K562 (cell line): ENCODE data around the gene OMP. TPM values are rescaled to one million over a fixed set of nuclear protein-coding genes. Genes with fewer than 3 reads are reported as not detected.

Experiments
- ATAC-seq: fragments of 200-7000 bp; cut with Tn5 transposase; 3 replicates; pipeline ENCODE4 v1.9.1; 2020; ENCODE audit warnings: moderate library complexity
- BruUV-seq: library from RNA; stranded (reverse); fragments of 400-500 nt; replicated peaks from 2 replicates; lab custom pipeline; 2021; lab: Mats Ljungman, UMichigan
- CTCF ChIA-PET: fragments of 300-600 bp; formaldehyde crosslinking; extraction: SDS; loops from one replicate; lab custom pipeline; 2021; ENCODE audit warnings: low intra/inter-chr PET ratio; lab: Yijun Ruan, JAX
- POLR2A ChIA-PET: fragments of 300-600, 350-650 bp; sonication (Branson Sonifier 250); formaldehyde crosslinking; extraction: SDS; loops from one replicate; lab custom pipeline; 2021; ENCODE audit warnings: antibody characterized with exemption, inconsistent platforms; lab: Yijun Ruan, JAX
- DNase-seq, 4 experiments: peaks; one replicate each; pipeline versions ENCODE4 v3.0.0 to v3.0.0-alpha.2; 2011 to 2018; ENCODE audit warnings: low spot score in 3 of 4, mixed read lengths in 3 of 4; ENCODE audit errors: extremely low read depth in 1 of 4
- FAIRE-seq: peaks from 2 replicates; lab custom pipeline; 2011; peaks lifted over from hg19 to GRCh38; lab: Jason Lieb, UNC
- H2AFZ ChIP-seq: 2 replicates; pipeline ENCODE4 v1.6.0; 2011; ENCODE audit warnings: low read depth, low read length, control low read depth, inconsistent platforms
- H3K27ac ChIP-seq: fragments of 200-600 bp; 3 replicates; pipeline ENCODE4 v1.8.0; 2011; ENCODE audit warnings: low read depth, mild to moderate bottlenecking, control low read depth, inconsistent platforms, low read length, moderate library complexity, mixed read lengths; ENCODE audit errors: extremely low read depth
- H3K27me3 ChIP-seq, 2 experiments: fragments of 300-600 bp in 1 of 2; 2 replicates in 1 of 2; 3 replicates in 1 of 2; pipeline versions ENCODE4 v1.6.0 to v1.8.0; 2011; ENCODE audit warnings: inconsistent platforms in 2 of 2, low read length in 2 of 2, mild to moderate bottlenecking in 1 of 2, mixed read lengths in 1 of 2, moderate library complexity in 1 of 2; ENCODE audit not compliant: control insufficient read depth in 2 of 2, insufficient read depth in 2 of 2
- H3K36me3 ChIP-seq: fragments of 300-600 bp; 3 replicates; pipeline ENCODE4 v1.8.0; 2011; ENCODE audit warnings: mild to moderate bottlenecking, low read length, inconsistent platforms; ENCODE audit not compliant: control insufficient read depth, insufficient read depth
- H3K4me1 ChIP-seq, 2 experiments: fragments of 200-600 bp in 1 of 2; replicated peaks in 1 of 2; 2 replicates in 1 of 2; 3 replicates in 1 of 2; pipeline versions ENCODE4 v1.5.1 to v1.8.0; 2011; ENCODE audit warnings: inconsistent platforms in 2 of 2, low read length in 2 of 2, mild to moderate bottlenecking in 1 of 2, mixed read lengths in 1 of 2, moderate library complexity in 1 of 2; ENCODE audit not compliant: control insufficient read depth in 2 of 2, insufficient read depth in 2 of 2
- H3K4me2 ChIP-seq: 2 replicates; pipeline ENCODE4 v1.6.1; 2011; ENCODE audit warnings: low read length, control low read depth, inconsistent platforms, mixed read lengths; ENCODE audit not compliant: insufficient read depth
- H3K4me3 ChIP-seq: fragments of 200-600 bp; sonication (generic), shearing (Covaris generic); 2 replicates; pipeline ENCODE4 v1.5.1; 2016; ENCODE audit warnings: control low read depth, inconsistent platforms
- H3K79me2 ChIP-seq: fragments of 200-600 bp; 3 replicates; pipeline ENCODE4 v1.8.0; 2011; ENCODE audit warnings: low read length, inconsistent platforms; ENCODE audit not compliant: control insufficient read depth, insufficient read depth
- H3K9ac ChIP-seq, 2 experiments: 2 replicates each; pipeline versions ENCODE4 v1.6.0 to v1.6.1; 2011; ENCODE audit warnings: low read depth in 2 of 2, low read length in 2 of 2, control low read depth in 1 of 2, inconsistent platforms in 1 of 2, mild to moderate bottlenecking in 1 of 2, mixed read lengths in 1 of 2; ENCODE audit not compliant: insufficient read depth in 1 of 2
- H3K9me1 ChIP-seq: one replicate; pipeline ENCODE4 v1.6.0; 2011; ENCODE audit warnings: inconsistent platforms, mild to moderate bottlenecking, low read length, moderate library complexity; ENCODE audit not compliant: control insufficient read depth, insufficient read depth
- H3K9me3 ChIP-seq: replicated peaks from 2 replicates; pipeline ENCODE4 v1.5.1; 2011; ENCODE audit warnings: low read depth, low read length, inconsistent platforms; ENCODE audit not compliant: control insufficient read depth, insufficient read depth
- H4K20me1 ChIP-seq: replicated peaks from 2 replicates; pipeline ENCODE4 v1.6.1; 2011; ENCODE audit warnings: low read length, inconsistent platforms, mixed read lengths; ENCODE audit not compliant: control insufficient read depth, insufficient read depth
- ARID1B ChIP-seq: fragments of 450-650 bp; IDR thresholded peaks from 2 replicates; pipeline ENCODE4 v1.6.1; 2016; ENCODE audit warnings: antibody characterized with exemption, mild to moderate bottlenecking, inconsistent platforms
- FOXP1 ChIP-seq: sonication (generic); formaldehyde crosslinking; IDR thresholded peaks from 2 replicates; pipeline ENCODE4 v1.8.0; 2022; ENCODE audit warnings: mild to moderate bottlenecking, missing genetic modification reagents
- MYBL2 ChIP-seq, 2 experiments: fragments of 450-650 bp in 1 of 2; sonication (generic) in 1 of 2; formaldehyde crosslinking in 1 of 2; IDR thresholded peaks; 2 replicates each; pipeline versions ENCODE4 v1.6.1 to v1.8.1; 2017 to 2022; ENCODE audit warnings: borderline replicate concordance in 1 of 2, inconsistent platforms in 1 of 2, low read depth in 1 of 2, mild to moderate bottlenecking in 1 of 2, missing genetic modification reagents in 1 of 2, moderate library complexity in 1 of 2
- NR2F6 ChIP-seq: fragments of 450-650 bp; formaldehyde crosslinking; IDR thresholded peaks from 2 replicates; pipeline ENCODE4 v1.4.0; 2020; ENCODE audit warnings: mild to moderate bottlenecking
- PHF21A ChIP-seq: fragments of 450-650 bp; IDR thresholded peaks from 2 replicates; pipeline ENCODE4 v1.6.1; 2017; ENCODE audit warnings: low read depth, borderline replicate concordance
- POLR2A ChIP-seq: fragments of 450-650 bp; conservative IDR thresholded peaks from 2 replicates; pipeline ENCODE4 v1.6.1; 2016
- PTTG1 ChIP-seq: fragments of 450-650 bp; IDR thresholded peaks from 2 replicates; pipeline ENCODE4 v1.6.1; 2016; ENCODE audit warnings: low read depth, mild to moderate bottlenecking, missing genetic modification characterization, missing compliant biosample characterization
- ZKSCAN3 ChIP-seq: fragments of 250-450 bp; sonication (Bioruptor Pico); IDR thresholded peaks from 2 replicates; pipeline ENCODE4 v1.4.0; 2020
- WGBS: fragments of 100-300 bp; shearing (Covaris generic); methylation state at CpG from one replicate; pipeline ENCODE4 v1.1.6; 2016; ENCODE audit warnings: low coverage, mixed read lengths; ENCODE audit not compliant: insufficient coverage; ENCODE audit errors: missing lambda C conversion rate; 5-methylcytosine and 5-hydroxymethylcytosine counted together
- in situ Hi-C: fragments of 300-500 bp; cut with MboI; formaldehyde crosslinking; loops from 4 replicates; pipeline ENCODE4 v1.15.0; 2018; ENCODE audit warnings: inconsistent platforms, mixed read lengths
- intact Hi-C: fragments of 100-400 bp; cut with micrococcal nuclease; formaldehyde crosslinking; loops from 2 replicates; pipeline ENCODE4 v1.14.2; 2022
- polyA plus RNA-seq, 8 experiments: library from polyadenylated mRNA; depleted of rRNA in 4 of 8; stranded (reverse) in 5 of 8; unstranded in 3 of 8; fragments of >200 nt; fragmentation: Nextera tagmentation in 2 of 8; fragmentation: Illumina TruSeq in 1 of 8; extraction: Ambion mirVana in 2 of 8; extraction: Trizol in 1 of 8; gene quantifications; 2 replicates each; pipeline versions ENCODE4 v1.2.1 to v1.2.3, GENCODE V29; 2011 to 2014; ENCODE audit warnings: inconsistent platforms in 1 of 8, missing spikeins in 1 of 8
- total RNA-seq, 7 experiments: library from RNA; depleted of rRNA in 6 of 7; stranded (reverse); fragments of >200 nt in 6 of 7; fragmentation: Illumina TruSeq in 2 of 7; extraction: Trizol in 2 of 7; gene quantifications; 2 replicates each; pipeline versions ENCODE4 v1.2.1 to v1.2.3, GENCODE V29; 2011 to 2021; ENCODE audit warnings: low replicate concordance in 1 of 7
- TF ChIP-seq, protein P1 (sequence below): fragments of 450-650 bp; IDR thresholded peaks from 2 replicates; pipeline ENCODE4 v1.6.1; 2016; ENCODE audit warnings: low read depth, mild to moderate bottlenecking, moderate library complexity
- TF ChIP-seq, protein P2 (sequence below), 2 experiments: fragments of 250-450 bp in 1 of 2; fragments of 450-650 bp in 1 of 2; sonication (Bioruptor Pico) in 1 of 2; IDR thresholded peaks; 2 replicates each; pipeline versions ENCODE4 v1.6.1 to v1.8.0; 2016 to 2021; ENCODE audit warnings: mild to moderate bottlenecking in 2 of 2, moderate library complexity in 2 of 2, missing compliant biosample characterization in 1 of 2, missing genetic modification characterization in 1 of 2

OMP gene
- total and polyA plus RNA-seq, 9 of the 15 experiments (the other 6 are each of a cell fraction or from before 2014, with no cell fraction given) = not detected

- 1% methylated on average over 8 of the region's 8 CpGs for WGBS
- no peak for ATAC-seq
- BruUV-seq = no TSS peak
- no peak overlapping the region for H2AFZ ChIP-seq
- H4K20me1 ChIP-seq = peaks cover 18% of the 10 kb centered on the region; the same call in 1 of the 2 replicates
- FAIRE-seq = no peak
- H3K4me1 ChIP-seq = peaks cover 0 to 15% of the 10 kb centered on the region in 2 experiments; a peak in 1 of 5 replicates
- no peak overlapping the region for H3K9ac ChIP-seq
- no peak overlapping the region for H3K27ac ChIP-seq
- H3K9me3 ChIP-seq = no peaks in the 10 kb centered on the region
- ChIA-PET POLR2A (interaction anchor here (0.6 kb wide), 1 partner anchor 922 kb away, joined by 3 read pairs; no protein-coding TSS in a partner anchor), CTCF (no interaction called here)
- H3K27me3 ChIP-seq = peaks cover 18 to 84% of the 10 kb centered on the region in 2 experiments; a peak in 4 of 5 replicates
- peaks cover 7% of the 10 kb centered on the region for H3K9me1 ChIP-seq
- H3K4me2 ChIP-seq = no peak overlapping the region
- no peaks in the 10 kb centered on the region for H3K36me3 ChIP-seq
- in situ Hi-C loops = loop anchor here (5.0 to 10.0 kb wide), 2 partner anchors 187 to 380 kb away; no protein-coding TSS in a partner anchor
- TF ChIP-seq POLR2A = no peak
- no peak for TF ChIP-seq MYBL2 (IDR thresholded peaks at IDR 0.05; ENCODE audit: low read depth)
- TF ChIP-seq MYBL2 (CRISPR knock-in tag; IDR thresholded peaks at IDR 0.05; ENCODE audit: borderline replicate concordance) = no peak
- no peak for TF ChIP-seq ARID1B
- no peak for TF ChIP-seq ZKSCAN3 (CRISPR knock-in tag)
- TF ChIP-seq, protein P1, sequence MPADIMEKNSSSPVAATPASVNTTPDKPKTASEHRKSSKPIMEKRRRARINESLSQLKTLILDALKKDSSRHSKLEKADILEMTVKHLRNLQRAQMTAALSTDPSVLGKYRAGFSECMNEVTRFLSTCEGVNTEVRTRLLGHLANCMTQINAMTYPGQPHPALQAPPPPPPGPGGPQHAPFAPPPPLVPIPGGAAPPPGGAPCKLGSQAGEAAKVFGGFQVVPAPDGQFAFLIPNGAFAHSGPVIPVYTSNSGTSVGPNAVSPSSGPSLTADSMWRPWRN = no peak
- TF ChIP-seq NR2F6 (CRISPR knock-in tag) = no peak
- TF ChIP-seq, protein P2, sequence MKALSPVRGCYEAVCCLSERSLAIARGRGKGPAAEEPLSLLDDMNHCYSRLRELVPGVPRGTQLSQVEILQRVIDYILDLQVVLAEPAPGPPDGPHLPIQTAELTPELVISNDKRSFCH (CRISPR knock-in tag; IDR thresholded peaks at IDR 0.05) = no peak
- TF ChIP-seq, protein P2 (tag; IDR thresholded peaks at IDR 0.05) = no peak
- no peak for TF ChIP-seq PTTG1
- TF ChIP-seq PHF21A = no peak
- TF ChIP-seq FOXP1 (CRISPR knock-in tag) = no peak
- TF ChIP-seq, all 486 proteins: peak for 0
- no peaks in the 10 kb centered on the region for H3K79me2 ChIP-seq
- H3K4me3 ChIP-seq = no peak overlapping the region
- DNase-seq = no peak
- intact Hi-C loops = no loop called here
These were observed 2.1 kb downstream of the OMP start for GRCh38 chr11:77104727-77105126.
